Type B pancreatic cell (in vitro differentiated cells): ENCODE data around the gene FAAH. TPM values are rescaled to one million over a fixed set of nuclear protein-coding genes. Genes with fewer than 3 reads are reported as not detected.

Experiments
- DNase-seq: peaks from one replicate; pipeline ENCODE4 v3.0.0; 2021; ENCODE audit warnings: mixed read lengths; ENCODE audit not compliant: unreplicated experiment; ENCODE audit errors: extremely low spot score
- H3K27ac Mint-ChIP-seq: 2 replicates; pipeline ENCODE4 v1.8.0; 2021; ENCODE audit warnings: mild to moderate bottlenecking, mixed read lengths
- H3K27me3 Mint-ChIP-seq: 2 replicates; pipeline ENCODE4 v1.8.0; 2021; ENCODE audit warnings: mixed read lengths
- H3K36me3 Mint-ChIP-seq: 2 replicates; pipeline ENCODE4 v1.8.0; 2021; ENCODE audit warnings: mixed read lengths
- H3K4me1 Mint-ChIP-seq: one replicate; pipeline ENCODE4 v1.8.0; 2021; ENCODE audit warnings: mixed read lengths; ENCODE audit not compliant: unreplicated experiment
- H3K4me3 Mint-ChIP-seq: 2 replicates; pipeline ENCODE4 v1.8.0; 2021; ENCODE audit warnings: mild to moderate bottlenecking, mixed read lengths
- H3K9me3 Mint-ChIP-seq: 2 replicates; pipeline ENCODE4 v1.8.0; 2021; ENCODE audit warnings: mixed read lengths
- CTCF ChIP-seq: fragments of 200-600 bp; sonication (generic); conservative IDR thresholded peaks from 2 replicates; pipeline ENCODE4 v1.5.0; 2021; ENCODE audit warnings: antibody characterized with exemption, mild to moderate bottlenecking
- total RNA-seq: library from RNA; stranded (reverse); gene quantifications from 2 replicates; pipeline ENCODE4 v1.2.1, GENCODE V29; 2021; ENCODE audit warnings: low replicate concordance

Gene FAAH
- total RNA-seq, 1 donor from 2014 or later, result 30.8 TPM

GRCh38 chr1:46453449-46453848, 59.3 kb downstream of the FAAH start:
- TF ChIP-seq CTCF, result no peak
- no peaks in the 10 kb centered on the region for H3K36me3 Mint-ChIP-seq
- DNase-seq, result no peak
- peaks cover 85% of the 10 kb centered on the region for H3K27me3 Mint-ChIP-seq
- H3K4me3 Mint-ChIP-seq, result no peak overlapping the region
- H3K27ac Mint-ChIP-seq, result no peak overlapping the region
- H3K9me3 Mint-ChIP-seq, result no peaks in the 10 kb centered on the region
- peaks cover 3% of the 10 kb centered on the region for H3K4me1 Mint-ChIP-seq

- H3K4me3 Mint-ChIP-seq, result no peak overlapping the region
- H3K27me3 Mint-ChIP-seq, result peaks cover 85% of the 10 kb centered on the region
- no peak for TF ChIP-seq CTCF
- no peaks in the 10 kb centered on the region for H3K4me1 Mint-ChIP-seq
- H3K36me3 Mint-ChIP-seq, result no peaks in the 10 kb centered on the region
- H3K9me3 Mint-ChIP-seq, result no peaks in the 10 kb centered on the region
- DNase-seq, result no peak
- no peak overlapping the region for H3K27ac Mint-ChIP-seq
Measured at GRCh38 chr1:46455951-46456350, 61.8 kb downstream of the FAAH start.

- Mint-ChIP-seq H3K27ac (no peak overlapping the region), H3K4me3 (no peak overlapping the region)
Measured at GRCh38 chr1:46456411-46456963, 62.4 kb downstream of the FAAH start.

GRCh38 chr1:46457178-46457577, 63.1 kb downstream of the FAAH start:
- no peak for TF ChIP-seq CTCF
- Mint-ChIP-seq H3K27me3 (peaks cover 85% of the 10 kb centered on the region), H3K9me3 (no peaks in the 10 kb centered on the region), H3K36me3 (no peaks in the 10 kb centered on the region), H3K4me1 (no peaks in the 10 kb centered on the region), H3K4me3 (no peak overlapping the region), H3K27ac (no peak overlapping the region)
- DNase-seq, result no peak

More at GRCh38 chr1:46456411-46456963, 62.4 kb downstream of the FAAH start:
- Mint-ChIP-seq H3K36me3 (no peaks in the 10 kb centered on the region), H3K4me1 (no peaks in the 10 kb centered on the region), H3K9me3 (no peaks in the 10 kb centered on the region), H3K27me3 (peaks cover 85% of the 10 kb centered on the region)
- DNase-seq, result no peak
- no peak for TF ChIP-seq CTCF

GRCh38 chr1:46458190-46458589, 64.1 kb downstream of the FAAH start:
- Mint-ChIP-seq H3K27ac (no peak overlapping the region), H3K9me3 (no peaks in the 10 kb centered on the region), H3K36me3 (no peaks in the 10 kb centered on the region), H3K27me3 (peaks cover 85% of the 10 kb centered on the region), H3K4me1 (no peaks in the 10 kb centered on the region), H3K4me3 (no peak overlapping the region)
- TF ChIP-seq CTCF, result no peak
- no peak for DNase-seq

GRCh38 chr1:46458846-46459245, 64.7 kb downstream of the FAAH start:
- TF ChIP-seq CTCF, result no peak
- peaks cover 84% of the 10 kb centered on the region for H3K27me3 Mint-ChIP-seq
- H3K9me3 Mint-ChIP-seq, result no peaks in the 10 kb centered on the region
- no peaks in the 10 kb centered on the region for H3K4me1 Mint-ChIP-seq
- no peak overlapping the region for H3K27ac Mint-ChIP-seq
- DNase-seq, result no peak
- H3K36me3 Mint-ChIP-seq, result no peaks in the 10 kb centered on the region
- no peak overlapping the region for H3K4me3 Mint-ChIP-seq
